Fibroblast of pulmonary artery (primary cell): ENCODE results near the gene C4orf36.

ENCODE experiments used
- DNase-seq: peaks from one replicate; pipeline ENCODE4 v3.0.0-alpha.2; 2010; ENCODE audit warnings: low read depth
- H3K4me3 ChIP-seq: replicated peaks from 2 replicates; pipeline ENCODE4 v1.5.1; 2011; ENCODE audit warnings: low read depth, mild to moderate bottlenecking, control low read depth, low read length, moderate library complexity
- TF ChIP-seq, protein P1 (sequence below): IDR thresholded peaks from 2 replicates; pipeline ENCODE4 v1.5.1; 2011; ENCODE audit warnings: mild to moderate bottlenecking, control low read depth, low read length, inconsistent platforms; ENCODE audit errors: missing control alignments

C4orf36 gene

DNA sequence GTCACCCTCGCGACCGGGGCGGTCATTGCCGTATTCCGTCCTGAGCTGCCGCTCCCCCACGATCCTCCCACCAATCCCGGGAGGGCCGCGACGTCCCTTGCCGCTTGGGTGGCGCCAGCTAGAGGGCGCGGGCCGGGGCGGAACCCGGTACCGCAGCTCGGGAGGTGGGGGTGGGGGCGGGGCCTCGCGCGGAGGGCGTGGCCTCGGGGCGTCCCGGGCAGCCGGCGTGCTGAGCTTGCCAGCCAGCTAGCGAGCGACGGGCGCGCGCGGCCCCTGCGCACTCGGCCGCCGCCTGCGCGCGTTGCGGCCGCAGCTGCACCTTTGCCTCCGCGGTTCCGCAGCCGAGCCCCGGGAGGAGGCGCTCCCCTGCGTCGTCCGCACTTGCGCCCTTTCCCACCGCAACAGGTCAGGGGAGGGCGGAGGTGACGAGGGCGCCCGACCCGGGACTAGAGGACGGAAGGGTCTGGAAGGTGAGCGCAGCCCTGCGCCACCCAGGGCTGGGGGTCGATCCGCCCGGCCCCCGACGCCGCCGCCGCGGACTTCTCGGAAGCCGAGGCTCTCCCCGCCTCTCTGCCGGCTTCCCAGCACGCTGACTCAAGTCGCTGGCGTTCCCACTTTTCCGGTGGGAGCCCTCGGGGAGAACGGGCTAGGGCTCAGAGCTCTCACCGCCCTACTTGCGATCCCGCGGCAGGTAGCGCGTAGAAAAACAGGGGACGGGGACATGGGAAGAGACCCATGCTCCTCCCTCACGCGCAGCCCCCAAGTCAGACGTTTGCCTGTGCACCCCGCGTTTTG, 42.7 kb upstream of the C4orf36 start, which contains the start of gene AFF1:
TSS of gene AFF1 (plus strand) at position 241 of the 795 bp plus-strand sequence. CDS start 13,523 bp downstream, outside the sequence.
- peak; percentile 92 for DNase-seq

DNA sequence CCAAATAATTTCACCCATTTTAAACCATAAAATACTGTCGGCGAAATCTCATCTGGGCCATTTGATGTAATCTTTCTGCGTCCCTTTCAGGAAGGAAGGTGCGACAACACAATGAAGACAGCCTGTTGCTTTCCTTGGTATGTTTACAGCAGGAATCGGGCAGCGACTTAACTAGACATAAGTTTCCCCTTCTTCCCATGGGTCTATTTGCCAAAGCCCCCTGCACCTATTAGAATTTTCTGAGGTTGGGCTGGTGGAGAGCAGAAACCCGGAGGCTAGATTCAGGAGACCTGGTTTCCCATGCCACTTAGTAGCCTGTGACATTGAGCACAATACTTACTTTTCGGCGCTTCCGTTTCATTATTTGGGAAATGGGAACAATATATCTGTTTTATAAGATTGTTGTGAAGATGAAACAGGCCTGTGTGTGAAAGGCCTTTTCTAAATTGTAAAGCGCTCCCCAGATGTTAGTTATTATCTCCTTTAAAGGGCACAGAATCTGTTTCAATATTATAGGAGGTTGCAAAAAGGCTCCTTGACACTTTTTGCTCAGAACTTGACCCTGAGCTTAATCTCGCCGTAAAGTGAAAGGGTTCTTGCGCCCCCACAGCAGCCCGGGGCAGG, 42.0 kb upstream of the C4orf36 start:
- peak overlapping the region; percentile 88 for H3K4me3 ChIP-seq
- TF ChIP-seq, protein P1, sequence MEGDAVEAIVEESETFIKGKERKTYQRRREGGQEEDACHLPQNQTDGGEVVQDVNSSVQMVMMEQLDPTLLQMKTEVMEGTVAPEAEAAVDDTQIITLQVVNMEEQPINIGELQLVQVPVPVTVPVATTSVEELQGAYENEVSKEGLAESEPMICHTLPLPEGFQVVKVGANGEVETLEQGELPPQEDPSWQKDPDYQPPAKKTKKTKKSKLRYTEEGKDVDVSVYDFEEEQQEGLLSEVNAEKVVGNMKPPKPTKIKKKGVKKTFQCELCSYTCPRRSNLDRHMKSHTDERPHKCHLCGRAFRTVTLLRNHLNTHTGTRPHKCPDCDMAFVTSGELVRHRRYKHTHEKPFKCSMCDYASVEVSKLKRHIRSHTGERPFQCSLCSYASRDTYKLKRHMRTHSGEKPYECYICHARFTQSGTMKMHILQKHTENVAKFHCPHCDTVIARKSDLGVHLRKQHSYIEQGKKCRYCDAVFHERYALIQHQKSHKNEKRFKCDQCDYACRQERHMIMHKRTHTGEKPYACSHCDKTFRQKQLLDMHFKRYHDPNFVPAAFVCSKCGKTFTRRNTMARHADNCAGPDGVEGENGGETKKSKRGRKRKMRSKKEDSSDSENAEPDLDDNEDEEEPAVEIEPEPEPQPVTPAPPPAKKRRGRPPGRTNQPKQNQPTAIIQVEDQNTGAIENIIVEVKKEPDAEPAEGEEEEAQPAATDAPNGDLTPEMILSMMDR: no peak
- DNase-seq: no peak

More for the DNA sequence above, 42.7 kb upstream of the C4orf36 start, which contains the start of gene AFF1:
- TF ChIP-seq, protein P1: peak; percentile 6
- H3K4me3 ChIP-seq: peak within 1 kb of the TSS; percentile 88

DNA sequence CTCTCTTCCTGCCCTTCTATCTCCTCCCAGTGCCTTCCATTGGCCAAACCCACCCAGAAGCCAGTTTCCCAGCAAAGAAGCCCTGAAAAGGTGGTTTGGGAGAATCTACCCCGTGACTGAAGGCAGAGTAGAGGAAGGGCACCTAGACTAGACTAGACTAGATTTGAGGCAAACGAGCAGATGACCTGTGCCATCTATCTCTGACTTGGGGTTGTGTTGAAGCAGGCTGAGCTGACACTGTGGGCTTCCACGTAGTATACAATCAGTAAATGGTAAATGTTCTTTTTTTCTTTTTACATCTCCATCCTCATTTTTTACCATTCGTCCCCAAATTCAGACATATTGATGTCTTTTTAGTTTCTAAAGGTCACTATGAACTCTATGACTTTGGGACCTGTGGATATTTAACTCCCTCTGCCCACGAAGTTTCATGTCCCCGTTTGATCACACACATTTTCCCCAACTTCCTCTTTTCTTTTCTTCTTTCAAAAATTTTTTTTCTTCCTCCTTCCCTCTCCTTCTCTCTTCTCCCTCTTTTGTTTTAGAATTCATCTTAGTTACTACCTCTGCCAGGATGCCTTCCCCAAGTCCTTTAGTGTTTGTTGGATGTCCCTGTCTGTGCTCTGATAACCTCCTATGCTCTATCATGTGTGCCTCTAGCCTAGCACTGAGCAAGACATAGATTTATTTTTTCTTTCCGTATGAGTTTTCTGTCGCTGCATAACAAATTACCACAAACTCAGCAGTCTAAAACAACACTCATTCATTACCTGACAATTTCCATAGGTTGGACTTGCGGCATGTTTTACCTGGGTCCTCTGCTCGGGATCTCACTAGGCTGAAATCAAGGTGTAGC, 36.4 kb upstream of the C4orf36 start:
- DNase-seq: no peak
- TF ChIP-seq, protein P1: no peak
- H3K4me3 ChIP-seq: no peak overlapping the region

DNA sequence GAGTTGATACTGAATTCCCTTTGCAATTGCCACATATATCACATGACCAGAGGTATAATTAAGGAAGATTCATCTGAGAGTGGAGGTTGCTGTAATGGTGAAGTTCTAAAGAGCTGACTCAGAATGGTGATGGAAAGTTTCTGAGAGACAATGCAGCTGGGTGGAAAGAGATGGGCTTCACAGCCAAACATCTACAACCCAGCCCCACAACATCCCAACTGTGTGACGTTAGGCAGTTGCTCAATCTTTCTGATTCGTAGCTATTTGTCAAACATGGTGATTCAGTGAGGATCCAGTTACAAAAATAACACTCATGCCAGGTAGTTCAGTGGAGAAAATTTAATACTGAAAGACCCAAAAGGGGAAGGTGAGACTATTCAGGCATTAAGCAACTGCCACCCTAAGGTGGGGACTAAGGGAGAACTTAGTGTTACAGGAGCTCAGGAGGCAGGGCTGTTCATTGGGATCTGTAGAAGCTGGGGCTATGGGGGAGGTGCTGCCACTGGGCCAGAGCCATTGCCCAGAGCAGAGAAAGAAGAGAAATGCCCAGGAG, 35.7 kb upstream of the C4orf36 start:
- TF ChIP-seq, protein P1: no peak
- DNase-seq: peak; percentile 98
- H3K4me3 ChIP-seq: no peak overlapping the region

DNA sequence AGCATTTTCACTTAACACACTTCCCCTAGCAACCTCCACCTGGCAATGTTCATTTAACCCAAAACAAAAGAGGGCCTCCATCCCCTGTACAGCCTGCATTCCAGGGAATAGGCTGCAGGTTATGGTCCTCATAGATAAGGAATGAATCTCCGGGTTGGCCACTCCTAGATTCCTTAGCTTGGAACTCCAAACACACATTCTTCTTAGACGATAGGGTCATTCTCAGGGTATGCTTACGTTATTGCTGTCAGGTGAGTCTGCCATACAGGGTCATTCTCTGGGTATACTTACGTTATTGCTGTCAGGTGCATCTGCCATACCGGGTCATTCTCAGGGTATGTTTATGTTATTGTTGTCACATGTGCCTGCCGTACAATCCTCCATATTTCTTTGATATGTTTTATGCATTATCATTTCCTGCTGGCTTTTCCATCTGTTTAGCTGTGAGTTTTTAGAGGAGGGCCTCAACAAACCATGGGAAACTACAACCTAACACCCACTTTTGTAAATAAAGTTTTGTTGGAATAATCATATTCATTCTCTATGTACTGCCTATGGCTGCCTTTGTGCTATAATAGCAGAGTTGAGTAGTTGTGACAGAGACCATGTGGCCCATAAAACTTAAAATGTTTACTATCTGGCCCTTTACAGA, 34.3 kb upstream of the C4orf36 start:
- no peak for DNase-seq
- TF ChIP-seq, protein P1: no peak
- H3K4me3 ChIP-seq: no peak overlapping the region

DNA sequence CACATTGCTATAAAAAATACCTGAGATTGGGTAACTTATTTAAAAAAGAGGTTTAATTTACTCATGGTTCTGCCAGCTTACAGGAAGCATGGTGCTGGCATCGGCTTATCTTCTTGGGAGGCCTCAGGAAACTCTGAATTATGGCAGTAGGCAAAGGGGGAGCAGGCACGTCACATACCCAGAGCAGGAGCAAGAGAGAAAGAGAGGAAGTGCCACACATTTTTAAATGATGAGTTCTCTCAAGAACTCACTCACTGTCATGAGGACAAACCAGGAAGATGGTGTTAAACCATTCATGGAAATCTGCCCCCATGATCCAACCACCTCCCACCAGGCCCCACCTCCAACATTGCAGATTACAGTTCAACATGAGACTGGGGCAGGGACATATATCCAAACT, 32.6 kb upstream of the C4orf36 start:
- TF ChIP-seq, protein P1: no peak
- H3K4me3 ChIP-seq: no peak overlapping the region
- peak; percentile 88 for DNase-seq
